Right kidney (tissue), 9 donors: ENCODE results near the gene LAMB4.

ENCODE experiments used
- DNase-seq: peaks from one replicate; pipeline ENCODE4 v3.0.0-alpha.2; 2016
- long read RNA-seq, 8 donors: transcript quantifications; one replicate each; lab custom pipeline, GENCODE V29; 2026

LAMB4 gene
- long read RNA-seq, donor 1, result 0 reads
- long read RNA-seq, donor 2, result 0 reads
- long read RNA-seq, donor 3, result 0 reads
- long read RNA-seq, donor 4, result 0 reads
- long read RNA-seq, donor 5, result 0 reads
- long read RNA-seq, donor 6, result 0 reads
- long read RNA-seq, donor 7, result 0 reads
- long read RNA-seq, donor 8, result 0 reads

GRCh38 chr7:108130261-108130660, at the start of gene LAMB4:
LAMB4 (minus strand) TSS chr7:108130361; CDS start chr7:108123164, 7,197 bp downstream.
- DNase-seq, result no peak

- no peak for DNase-seq
Observed at GRCh38 chr7:108178398-108178797, 48.2 kb upstream of the LAMB4 start.

- no peak for DNase-seq
Observed at GRCh38 chr7:108171164-108171563, 41.0 kb upstream of the LAMB4 start.

- no peak for DNase-seq
Observed at GRCh38 chr7:108170251-108170650, 40.1 kb upstream of the LAMB4 start.

GRCh38 chr7:108167460-108167859, 37.3 kb upstream of the LAMB4 start:
- DNase-seq, result no peak

GRCh38 chr7:108166687-108167086, 36.5 kb upstream of the LAMB4 start:
- DNase-seq, result no peak

- no peak for DNase-seq
Observed at GRCh38 chr7:108165723-108166122, 35.6 kb upstream of the LAMB4 start.

GRCh38 chr7:108164946-108165345, 34.8 kb upstream of the LAMB4 start:
- DNase-seq, result no peak

- no peak for DNase-seq
Observed at GRCh38 chr7:108164342-108164741, 34.2 kb upstream of the LAMB4 start.

GRCh38 chr7:108158776-108159175, 28.6 kb upstream of the LAMB4 start:
- no peak for DNase-seq

GRCh38 chr7:108157606-108158335, 27.6 kb upstream of the LAMB4 start:
- DNase-seq, result no peak

GRCh38 chr7:108156897-108157605, 26.9 kb upstream of the LAMB4 start:
- DNase-seq, result no peak

- no peak for DNase-seq
Observed at GRCh38 chr7:108152198-108152597, 22.0 kb upstream of the LAMB4 start.

- DNase-seq, result no peak
Observed at GRCh38 chr7:108149908-108150307, 19.7 kb upstream of the LAMB4 start.

GRCh38 chr7:108149119-108149518, 19.0 kb upstream of the LAMB4 start:
- DNase-seq, result no peak

GRCh38 chr7:108147031-108147563, 16.9 kb upstream of the LAMB4 start:
- no peak for DNase-seq

GRCh38 chr7:108146070-108146842, 16.1 kb upstream of the LAMB4 start:
- peak; percentile 71 for DNase-seq

- DNase-seq, result no peak
Observed at GRCh38 chr7:108145401-108145800, 15.2 kb upstream of the LAMB4 start.

- no peak for DNase-seq
Observed at GRCh38 chr7:108144931-108145330, 14.8 kb upstream of the LAMB4 start.

GRCh38 chr7:108143658-108144420, 13.7 kb upstream of the LAMB4 start:
- DNase-seq, result no peak

- no peak for DNase-seq
Observed at GRCh38 chr7:108142675-108143259, 12.6 kb upstream of the LAMB4 start.
